Measurements from ENCODE around the gene NKX2-1. TPM values are rescaled to one million over a fixed set of nuclear protein-coding genes. Genes with fewer than 3 reads are reported as not detected.

Gene NKX2-1
- total and polyA plus RNA-seq, 2 donors (not counting 3 experiments of a cell fraction or from before 2014, with no cell fraction given), result not detected

DNA sequence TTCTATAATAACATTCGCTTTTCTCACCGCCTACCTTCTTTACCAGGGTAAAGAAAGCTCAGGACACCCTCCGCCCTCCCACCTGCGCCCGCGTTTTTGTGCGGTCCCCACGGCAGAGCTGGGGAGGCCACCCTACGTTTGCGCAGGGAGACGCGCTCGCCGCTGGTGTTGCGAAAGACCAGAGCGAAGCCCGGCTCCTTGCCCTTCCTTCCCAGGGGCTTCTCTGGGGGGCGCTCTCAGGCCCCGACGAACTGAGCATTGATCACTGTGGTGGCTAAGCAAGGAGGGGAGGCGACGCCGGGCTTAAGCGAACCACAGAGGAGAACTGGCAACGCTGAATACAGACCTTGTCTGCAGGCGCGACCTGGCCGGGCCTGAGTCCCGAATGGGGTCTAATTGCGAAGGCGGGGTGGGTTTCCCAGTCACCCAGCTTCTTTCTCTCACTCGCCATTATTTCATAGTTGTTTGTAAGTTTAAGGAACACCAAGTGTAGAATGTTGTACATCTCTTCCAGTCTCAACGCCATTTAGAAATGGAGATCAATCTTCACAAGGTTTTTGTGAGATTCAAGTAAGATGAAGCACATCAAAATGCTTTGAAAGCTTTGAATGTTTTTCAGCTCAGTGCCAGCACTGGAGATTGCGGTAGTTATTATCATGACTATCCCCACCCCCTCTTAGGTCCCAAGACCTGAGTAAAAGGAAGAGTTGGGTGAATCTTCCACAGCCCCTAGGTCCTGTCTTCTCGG is 1.7 kb upstream of the NKX2-1 start:
- Histone ChIP-seq H3K79me2 (ENCODE audit: control insufficient read depth, insufficient read depth, low read length) (no peaks in the 10 kb centered on the region), H3K4me2 (ENCODE audit: insufficient read depth, low read length) (no peak overlapping the region), H3K36me3 (ENCODE audit: control insufficient read depth in 2 of 2, extremely low read depth in 1 of 2, insufficient read depth in 2 of 2, low read length in 2 of 2) (no peaks in the 10 kb centered on the region), H4K20me1 (replicated peaks; ENCODE audit: control insufficient read depth, extremely low read depth, insufficient read depth, low read length) (no peaks in the 10 kb centered on the region), H3K9me1 (replicated peaks; ENCODE audit: control insufficient read depth, extremely low read depth, insufficient read depth, low read length) (no peaks in the 10 kb centered on the region), H2AFZ (ENCODE audit: low read depth, low read length) (no peak overlapping the region), H3K4me3 (replicated peaks in 1 of 3; ENCODE audit: insufficient read depth in 1 of 3, low read depth in 1 of 3, low read length in 3 of 3) (no peak overlapping the region), H3K9ac (replicated peaks; ENCODE audit: extremely low read depth, insufficient read depth, low read length) (no peak overlapping the region), H3K27ac (ENCODE audit: insufficient read depth, low read depth, low read length) (no peak overlapping the region), H3K9me3 (replicated peaks; ENCODE audit: control insufficient read depth, insufficient read depth, low read length) (no peaks in the 10 kb centered on the region), H3K4me1 (ENCODE audit: control insufficient read depth, extremely low read depth, insufficient read depth, low read length) (peaks cover 6% of the 10 kb centered on the region), H3K27me3 (ENCODE audit: control insufficient read depth in 2 of 2, insufficient read depth in 2 of 2, low read length in 2 of 2) (peaks cover 90 to 93% of the 10 kb centered on the region in 2 experiments)
- DNase-seq (ENCODE audit: low read depth, low spot score), result no peak
- BruUV-seq (replicated peaks), result no TSS peak
- TF ChIP-seq EZH2 (IDR thresholded peaks at IDR 0.05; ENCODE audit: borderline replicate concordance, low read depth, low read length, severe bottlenecking) (peak; percentile 68), GATA2 (IDR thresholded peaks at IDR 0.05; ENCODE audit: insufficient read depth, insufficient read length, low read depth, low read length) (no peak)
- CTCF ChIA-PET, result interaction anchor here (0.9 to 2.6 kb wide), 3 partner anchors 18 to 628 kb away, joined by 3 to 11 read pairs (median 10); no protein-coding TSS in a partner anchor
- no peak for FAIRE-seq
- POLR2A ChIA-PET, result no interaction called here
- intact Hi-C loops (cut with micrococcal nuclease), result loop anchor here (5.0 kb wide), 1 partner anchor 136 kb away; no protein-coding TSS in a partner anchor
- dilution Hi-C loops (cut with MboI; ENCODE audit: extremely low pct_ligation_motif_present, low sequenced_read_pairs), result no loop called here

GRCh38 chr14:36520601-36521525 is 831 bp upstream of the NKX2-1 start:
- Histone ChIP-seq H3K9me1 (replicated peaks; ENCODE audit: control insufficient read depth, extremely low read depth, insufficient read depth, low read length) (no peaks in the 10 kb centered on the region), H2AFZ (ENCODE audit: low read depth, low read length) (no peak overlapping the region), H3K27me3 (ENCODE audit: control insufficient read depth in 2 of 2, insufficient read depth in 2 of 2, low read length in 2 of 2) (peaks cover 90 to 99% of the 10 kb centered on the region in 2 experiments), H3K36me3 (ENCODE audit: control insufficient read depth in 2 of 2, extremely low read depth in 1 of 2, insufficient read depth in 2 of 2, low read length in 2 of 2) (no peaks in the 10 kb centered on the region), H3K4me1 (ENCODE audit: control insufficient read depth, extremely low read depth, insufficient read depth, low read length) (peaks cover 6% of the 10 kb centered on the region), H3K9me3 (replicated peaks; ENCODE audit: control insufficient read depth, insufficient read depth, low read length) (no peaks in the 10 kb centered on the region), H4K20me1 (replicated peaks; ENCODE audit: control insufficient read depth, extremely low read depth, insufficient read depth, low read length) (no peaks in the 10 kb centered on the region), H3K27ac (ENCODE audit: insufficient read depth, low read depth, low read length) (no peak overlapping the region), H3K4me3 (replicated peaks in 1 of 3; ENCODE audit: insufficient read depth in 1 of 3, low read depth in 1 of 3, low read length in 3 of 3) (no peak overlapping the region), H3K4me2 (ENCODE audit: insufficient read depth, low read length) (peak overlapping the region; percentile 16), H3K9ac (replicated peaks; ENCODE audit: extremely low read depth, insufficient read depth, low read length) (no peak overlapping the region), H3K79me2 (ENCODE audit: control insufficient read depth, insufficient read depth, low read length) (no peaks in the 10 kb centered on the region)
- peak; percentile 6 for DNase-seq (ENCODE audit: low read depth, low spot score)
- TF ChIP-seq MAX (IDR thresholded peaks at IDR 0.05; ENCODE audit: insufficient read depth, insufficient read length) (no peak), GATA2 (IDR thresholded peaks at IDR 0.05; ENCODE audit: insufficient read depth, insufficient read length, low read depth, low read length) (no peak), EZH2 (IDR thresholded peaks at IDR 0.05; ENCODE audit: borderline replicate concordance, low read depth, low read length, severe bottlenecking) (peak; percentile 86), FOS (IDR thresholded peaks at IDR 0.05; ENCODE audit: borderline replicate concordance, insufficient read depth, low read length) (no peak), POLR2AphosphoS5 (IDR thresholded peaks at IDR 0.05; ENCODE audit: insufficient read depth, low read depth, low read length) (no peak), JUN (IDR thresholded peaks at IDR 0.05; ENCODE audit: borderline replicate concordance, insufficient read depth, insufficient read length, low read depth) (no peak), MYC (IDR thresholded peaks at IDR 0.05; ENCODE audit: low read depth, low read length) (no peak), POLR2A (IDR thresholded peaks at IDR 0.05; ENCODE audit: low read depth, low read length) (no peak)
- TF ChIP-seq, protein P1, sequence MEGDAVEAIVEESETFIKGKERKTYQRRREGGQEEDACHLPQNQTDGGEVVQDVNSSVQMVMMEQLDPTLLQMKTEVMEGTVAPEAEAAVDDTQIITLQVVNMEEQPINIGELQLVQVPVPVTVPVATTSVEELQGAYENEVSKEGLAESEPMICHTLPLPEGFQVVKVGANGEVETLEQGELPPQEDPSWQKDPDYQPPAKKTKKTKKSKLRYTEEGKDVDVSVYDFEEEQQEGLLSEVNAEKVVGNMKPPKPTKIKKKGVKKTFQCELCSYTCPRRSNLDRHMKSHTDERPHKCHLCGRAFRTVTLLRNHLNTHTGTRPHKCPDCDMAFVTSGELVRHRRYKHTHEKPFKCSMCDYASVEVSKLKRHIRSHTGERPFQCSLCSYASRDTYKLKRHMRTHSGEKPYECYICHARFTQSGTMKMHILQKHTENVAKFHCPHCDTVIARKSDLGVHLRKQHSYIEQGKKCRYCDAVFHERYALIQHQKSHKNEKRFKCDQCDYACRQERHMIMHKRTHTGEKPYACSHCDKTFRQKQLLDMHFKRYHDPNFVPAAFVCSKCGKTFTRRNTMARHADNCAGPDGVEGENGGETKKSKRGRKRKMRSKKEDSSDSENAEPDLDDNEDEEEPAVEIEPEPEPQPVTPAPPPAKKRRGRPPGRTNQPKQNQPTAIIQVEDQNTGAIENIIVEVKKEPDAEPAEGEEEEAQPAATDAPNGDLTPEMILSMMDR (IDR thresholded peaks at IDR 0.05; ENCODE audit: extremely low read depth in 1 of 2, insufficient read depth in 1 of 2, low read depth in 1 of 2, low read length in 2 of 2), result peak; percentile 18 to 45
- dilution Hi-C loops (cut with MboI; ENCODE audit: extremely low pct_ligation_motif_present, low sequenced_read_pairs) (no loop called here), intact Hi-C loops (cut with micrococcal nuclease) (loop anchor here (5.0 kb wide), 1 partner anchor 136 kb away; no protein-coding TSS in a partner anchor)
- ChIA-PET POLR2A (no interaction called here), CTCF (interaction anchor here (0.9 to 2.6 kb wide), 3 partner anchors 19 to 629 kb away, joined by 3 to 11 read pairs (median 10); no protein-coding TSS in a partner anchor)
- no TSS peak for BruUV-seq (replicated peaks)
- peak; percentile 55 for FAIRE-seq
